WTC11 (cell line): Measurements from ENCODE around the gene NOXO1. TPM values are rescaled to one million over a fixed set of nuclear protein-coding genes. Genes with fewer than 3 reads are reported as not detected.

ENCODE experiments used
- ATAC-seq: fragments of 200-7000 bp; cut with Tn5 transposase; 2 replicates; pipeline ENCODE4 v1.10.0; 2021; ENCODE audit warnings: mild to moderate bottlenecking, moderate library complexity
- CTCF ChIA-PET: fragments of 300-600 bp; sonication (Branson Sonifier 250); formaldehyde crosslinking; loops from one replicate; lab custom pipeline; 2021; ENCODE audit warnings: antibody characterized with exemption; lab: Charles Lee
- POLR2A ChIA-PET: fragments of 350-600 bp; sonication (Branson Sonifier 250); formaldehyde crosslinking; loops from one replicate; lab custom pipeline; 2021; ENCODE audit warnings: antibody characterized with exemption; lab: Charles Lee
- DNase-seq: peaks from one replicate; pipeline ENCODE4 v3.0.0; 2021; ENCODE audit warnings: low spot score
- H3K27ac Mint-ChIP-seq: 2 replicates; pipeline ENCODE4 v1.8.0; 2021; ENCODE audit warnings: mixed read lengths
- H3K27me3 Mint-ChIP-seq: 2 replicates; pipeline ENCODE4 v1.8.0; 2021; ENCODE audit warnings: low read depth, mild to moderate bottlenecking, moderate library complexity, mixed read lengths
- H3K36me3 Mint-ChIP-seq: 2 replicates; pipeline ENCODE4 v1.8.0; 2021; ENCODE audit warnings: mixed read lengths
- H3K4me1 Mint-ChIP-seq: 2 replicates; pipeline ENCODE4 v1.8.0; 2022; ENCODE audit warnings: mixed read lengths
- H3K4me3 Mint-ChIP-seq: 2 replicates; pipeline ENCODE4 v1.8.0; 2021; ENCODE audit warnings: mild to moderate bottlenecking, moderate library complexity, mixed read lengths
- H3K9me3 Mint-ChIP-seq: 2 replicates; pipeline ENCODE4 v1.8.0; 2021; ENCODE audit warnings: mixed read lengths
- E2F1 ChIP-seq: sonication (generic); formaldehyde crosslinking; IDR thresholded peaks from 2 replicates; pipeline ENCODE4 v1.8.0; 2022; ENCODE audit warnings: mild to moderate bottlenecking, missing genetic modification reagents
- EMX1 ChIP-seq: fragments of 250-450 bp; sonication (Bioruptor Pico); IDR thresholded peaks from 2 replicates; pipeline ENCODE4 v1.8.0; 2021; ENCODE audit warnings: mild to moderate bottlenecking
- ERG ChIP-seq: fragments of 250-450 bp; sonication (Bioruptor Pico); IDR thresholded peaks from 2 replicates; pipeline ENCODE4 v1.8.0; 2021; ENCODE audit warnings: mild to moderate bottlenecking
- ESRRA ChIP-seq: sonication (generic); formaldehyde crosslinking; IDR thresholded peaks from 2 replicates; pipeline ENCODE4 v1.8.1; 2022; ENCODE audit warnings: mild to moderate bottlenecking, missing genetic modification reagents, borderline replicate concordance
- FOXP4 ChIP-seq: sonication (generic); formaldehyde crosslinking; IDR thresholded peaks from 2 replicates; pipeline ENCODE4 v1.8.0; 2022; ENCODE audit warnings: mild to moderate bottlenecking, missing genetic modification reagents
- GABPB1 ChIP-seq: sonication (generic); formaldehyde crosslinking; IDR thresholded peaks from 2 replicates; pipeline ENCODE4 v1.8.1; 2023; ENCODE audit warnings: mild to moderate bottlenecking, missing genetic modification reagents
- HMGA2 ChIP-seq: fragments of 250-450 bp; sonication (Bioruptor Pico); IDR thresholded peaks from 2 replicates; pipeline ENCODE4 v1.4.0; 2021; ENCODE audit warnings: mild to moderate bottlenecking, moderate library complexity
- IRF2 ChIP-seq: sonication (generic); formaldehyde crosslinking; IDR thresholded peaks from 2 replicates; pipeline ENCODE4 v1.8.0; 2022; ENCODE audit warnings: low read depth, missing genetic modification reagents, borderline replicate concordance
- KAT7 ChIP-seq: sonication (generic); formaldehyde crosslinking; IDR thresholded peaks from 2 replicates; pipeline ENCODE4 v1.8.1; 2023; ENCODE audit warnings: missing genetic modification reagents, mild to moderate bottlenecking, borderline replicate concordance
- SMAD3 ChIP-seq: sonication (generic); formaldehyde crosslinking; IDR thresholded peaks from 2 replicates; pipeline ENCODE4 v1.8.0; 2022; ENCODE audit warnings: missing genetic modification reagents, mild to moderate bottlenecking, borderline replicate concordance
- SMAD4 ChIP-seq: sonication (generic); formaldehyde crosslinking; IDR thresholded peaks from 2 replicates; pipeline ENCODE4 v1.8.0; 2022; ENCODE audit warnings: mild to moderate bottlenecking, missing genetic modification reagents
- ZNF263 ChIP-seq: sonication (generic); formaldehyde crosslinking; IDR thresholded peaks from 2 replicates; pipeline ENCODE4 v1.8.1; 2022; ENCODE audit warnings: low read depth, mild to moderate bottlenecking, moderate library complexity, missing genetic modification reagents
- ZNF532 ChIP-seq: fragments of 250-450 bp; sonication (Bioruptor Pico); IDR thresholded peaks from 2 replicates; pipeline ENCODE4 v1.9.0; 2021; ENCODE audit warnings: mild to moderate bottlenecking, borderline replicate concordance
- total RNA-seq: library from RNA; stranded (reverse); gene quantifications from 3 replicates; pipeline ENCODE4 v1.2.3, GENCODE V29; 2021
- TF ChIP-seq, protein P1 (sequence below): sonication (generic); formaldehyde crosslinking; IDR thresholded peaks from 2 replicates; pipeline ENCODE4 v1.8.1; 2023; ENCODE audit warnings: mild to moderate bottlenecking, moderate library complexity, missing genetic modification reagents
- TF ChIP-seq, protein P2 (sequence below): sonication (generic); formaldehyde crosslinking; IDR thresholded peaks from 2 replicates; pipeline ENCODE4 v1.8.1; 2022; ENCODE audit warnings: mild to moderate bottlenecking, moderate library complexity, missing genetic modification reagents
- TF ChIP-seq, protein P3 (sequence below): sonication (generic); formaldehyde crosslinking; IDR thresholded peaks from 2 replicates; pipeline ENCODE4 v1.8.0; 2022; ENCODE audit warnings: missing genetic modification reagents

Gene NOXO1
- total RNA-seq, 1 experiment from 2014 or later: 5.7 TPM

DNA sequence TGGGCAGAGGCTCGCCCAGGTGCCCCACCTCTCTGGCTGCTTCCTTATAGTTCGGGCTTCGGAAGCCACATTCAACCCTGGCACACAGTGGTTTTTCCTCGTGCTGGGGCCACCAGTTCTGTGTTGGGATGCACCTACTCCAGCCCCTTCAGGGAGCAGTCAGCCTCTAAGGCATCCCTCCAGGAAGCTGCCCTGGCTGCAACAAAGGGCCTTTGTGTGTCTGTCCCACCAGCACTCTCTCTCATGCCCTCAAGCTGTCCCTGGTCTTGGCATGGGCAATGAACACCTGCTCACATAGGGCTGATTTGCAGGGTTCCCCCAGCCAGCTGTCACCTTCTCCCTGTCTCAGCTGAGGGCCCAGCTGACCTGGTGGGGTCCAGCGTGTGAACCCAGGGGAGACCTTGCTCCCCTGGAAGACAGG, 754 bp upstream of the NOXO1 start (continued):
- TF ChIP-seq, protein P1, sequence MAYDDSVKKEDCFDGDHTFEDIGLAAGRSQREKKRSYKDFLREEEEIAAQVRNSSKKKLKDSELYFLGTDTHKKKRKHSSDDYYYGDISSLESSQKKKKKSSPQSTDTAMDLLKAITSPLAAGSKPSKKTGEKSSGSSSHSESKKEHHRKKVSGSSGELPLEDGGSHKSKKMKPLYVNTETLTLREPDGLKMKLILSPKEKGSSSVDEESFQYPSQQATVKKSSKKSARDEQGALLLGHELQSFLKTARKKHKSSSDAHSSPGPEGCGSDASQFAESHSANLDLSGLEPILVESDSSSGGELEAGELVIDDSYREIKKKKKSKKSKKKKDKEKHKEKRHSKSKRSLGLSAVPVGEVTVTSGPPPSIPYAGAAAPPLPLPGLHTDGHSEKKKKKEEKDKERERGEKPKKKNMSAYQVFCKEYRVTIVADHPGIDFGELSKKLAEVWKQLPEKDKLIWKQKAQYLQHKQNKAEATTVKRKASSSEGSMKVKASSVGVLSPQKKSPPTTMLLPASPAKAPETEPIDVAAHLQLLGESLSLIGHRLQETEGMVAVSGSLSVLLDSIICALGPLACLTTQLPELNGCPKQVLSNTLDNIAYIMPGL: no peak
- no peak for TF ChIP-seq ZNF532 (CRISPR knock-in tag)
- TF ChIP-seq ZNF263 (CRISPR knock-in tag): no peak
- no peak for TF ChIP-seq E2F1 (CRISPR knock-in tag)
- TF ChIP-seq GABPB1 (CRISPR knock-in tag): no peak
- TF ChIP-seq SMAD4 (CRISPR knock-in tag): no peak
- TF ChIP-seq, protein P2, sequence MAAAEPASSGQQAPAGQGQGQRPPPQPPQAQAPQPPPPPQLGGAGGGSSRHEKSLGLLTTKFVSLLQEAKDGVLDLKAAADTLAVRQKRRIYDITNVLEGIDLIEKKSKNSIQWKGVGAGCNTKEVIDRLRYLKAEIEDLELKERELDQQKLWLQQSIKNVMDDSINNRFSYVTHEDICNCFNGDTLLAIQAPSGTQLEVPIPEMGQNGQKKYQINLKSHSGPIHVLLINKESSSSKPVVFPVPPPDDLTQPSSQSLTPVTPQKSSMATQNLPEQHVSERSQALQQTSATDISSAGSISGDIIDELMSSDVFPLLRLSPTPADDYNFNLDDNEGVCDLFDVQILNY (CRISPR knock-in tag): no peak
- TF ChIP-seq EMX1 (CRISPR knock-in tag): no peak
- TF ChIP-seq KAT7 (CRISPR knock-in tag): no peak
- TF ChIP-seq HMGA2 (CRISPR knock-in tag): no peak
- no peak for TF ChIP-seq FOXP4

GRCh38 chr16:1980770-1981087, 540 bp downstream of the NOXO1 start:
- DNase-seq (no peak), ATAC-seq (no peak)
- no peak for TF ChIP-seq ERG
- no peak for TF ChIP-seq IRF2 (CRISPR knock-in tag)
- no peak for TF ChIP-seq ESRRA (CRISPR knock-in tag)
- no peak for TF ChIP-seq SMAD3 (CRISPR knock-in tag)
- TF ChIP-seq, protein P3, sequence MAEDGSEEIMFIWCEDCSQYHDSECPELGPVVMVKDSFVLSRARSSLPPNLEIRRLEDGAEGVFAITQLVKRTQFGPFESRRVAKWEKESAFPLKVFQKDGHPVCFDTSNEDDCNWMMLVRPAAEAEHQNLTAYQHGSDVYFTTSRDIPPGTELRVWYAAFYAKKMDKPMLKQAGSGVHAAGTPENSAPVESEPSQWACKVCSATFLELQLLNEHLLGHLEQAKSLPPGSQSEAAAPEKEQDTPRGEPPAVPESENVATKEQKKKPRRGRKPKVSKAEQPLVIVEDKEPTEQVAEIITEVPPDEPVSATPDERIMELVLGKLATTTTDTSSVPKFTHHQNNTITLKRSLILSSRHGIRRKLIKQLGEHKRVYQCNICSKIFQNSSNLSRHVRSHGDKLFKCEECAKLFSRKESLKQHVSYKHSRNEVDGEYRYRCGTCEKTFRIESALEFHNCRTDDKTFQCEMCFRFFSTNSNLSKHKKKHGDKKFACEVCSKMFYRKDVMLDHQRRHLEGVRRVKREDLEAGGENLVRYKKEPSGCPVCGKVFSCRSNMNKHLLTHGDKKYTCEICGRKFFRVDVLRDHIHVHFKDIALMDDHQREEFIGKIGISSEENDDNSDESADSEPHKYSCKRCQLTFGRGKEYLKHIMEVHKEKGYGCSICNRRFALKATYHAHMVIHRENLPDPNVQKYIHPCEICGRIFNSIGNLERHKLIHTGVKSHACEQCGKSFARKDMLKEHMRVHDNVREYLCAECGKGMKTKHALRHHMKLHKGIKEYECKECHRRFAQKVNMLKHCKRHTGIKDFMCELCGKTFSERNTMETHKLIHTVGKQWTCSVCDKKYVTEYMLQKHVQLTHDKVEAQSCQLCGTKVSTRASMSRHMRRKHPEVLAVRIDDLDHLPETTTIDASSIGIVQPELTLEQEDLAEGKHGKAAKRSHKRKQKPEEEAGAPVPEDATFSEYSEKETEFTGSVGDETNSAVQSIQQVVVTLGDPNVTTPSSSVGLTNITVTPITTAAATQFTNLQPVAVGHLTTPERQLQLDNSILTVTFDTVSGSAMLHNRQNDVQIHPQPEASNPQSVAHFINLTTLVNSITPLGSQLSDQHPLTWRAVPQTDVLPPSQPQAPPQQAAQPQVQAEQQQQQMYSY: no peak
- Mint-ChIP-seq H3K4me3 (peak overlapping the region; percentile 64), H3K27ac (no peak overlapping the region), H3K36me3 (peaks cover 5% of the 10 kb centered on the region), H3K9me3 (no peaks in the 10 kb centered on the region), H3K4me1 (peaks cover 27% of the 10 kb centered on the region), H3K27me3 (peaks cover 39% of the 10 kb centered on the region)
- CTCF ChIA-PET: interaction anchor here (0.5 to 4.4 kb wide), 8 partner anchors 16 to 1843 kb away, joined by 3 to 19 read pairs (median 4); partner anchors contain the start of genes NUBP2, RPS2 and SPSB3
- POLR2A ChIA-PET: interaction anchor here (0.8 to 3.0 kb wide), 7 partner anchors 17 to 207 kb away, joined by 3 to 20 read pairs (median 4); partner anchors contain the start of genes MSRB1 and RPS2
